K562 (cell line): ENCODE data around the gene ARL3.

Experiments used
- CHD1 ChIP-seq: fragments of 200-600 bp; sonication (generic); IDR thresholded peaks from one replicate; pipeline ENCODE4 v1.6.1; 2012; ENCODE audit warnings: mild to moderate bottlenecking, moderate library complexity, low read length, inconsistent platforms
- RBFOX2 ChIP-seq: fragments of 200-400 bp; formaldehyde crosslinking; IDR thresholded peaks from 2 replicates; pipeline ENCODE4 v1.6.1; 2017; ENCODE audit warnings: low read depth, mild to moderate bottlenecking, low read length, moderate library complexity

DNA sequence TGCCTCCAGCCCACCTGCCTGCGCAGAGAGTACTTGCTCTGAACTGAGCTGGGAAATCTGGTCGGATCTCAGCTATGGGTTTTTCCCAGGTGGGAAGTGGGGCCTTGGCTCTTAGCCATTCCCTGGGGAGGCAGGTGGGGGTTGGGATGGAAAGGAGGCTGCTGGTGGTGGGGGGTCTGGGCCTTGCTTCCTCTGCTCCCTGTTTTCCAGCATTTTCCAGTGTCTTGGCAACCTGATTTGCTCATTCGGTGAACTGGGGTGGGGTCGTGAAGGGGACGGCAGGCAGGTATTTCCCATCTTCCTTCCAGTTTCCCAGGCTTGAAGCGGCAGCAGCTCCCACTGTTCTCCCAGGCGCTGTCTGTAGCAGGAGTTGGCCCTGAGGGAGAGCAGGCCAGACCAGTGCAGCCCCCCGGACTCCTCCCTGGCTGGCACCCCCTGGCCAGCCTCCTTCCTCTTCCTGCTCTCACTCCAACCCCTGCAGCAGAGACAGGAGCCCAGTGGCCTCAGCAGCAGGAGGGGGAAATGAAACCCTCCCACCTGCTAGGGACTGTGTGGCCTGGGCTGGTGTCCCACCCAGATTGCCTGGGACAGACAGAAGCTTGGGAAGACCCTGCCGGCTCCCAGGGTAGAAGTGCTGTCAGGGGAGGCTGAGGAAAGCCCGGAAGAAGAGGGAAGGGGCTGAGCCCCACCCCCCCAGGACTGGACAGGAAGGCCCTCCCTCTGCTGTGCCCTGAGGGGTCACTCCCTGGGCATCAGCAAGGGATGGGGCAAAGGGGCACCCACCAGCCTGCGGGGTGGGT is 63.3 kb downstream of the ARL3 start:
- TF ChIP-seq RBFOX2 (no peak), CHD1 (no peak)
